HG03139 (cell line): ENCODE measurements around the gene TMEM240.
"Not testable (repeated sequence)": the region's sequence is repeated elsewhere in the genome, so short reads cannot be mapped to it uniquely, and the experiment has no call there.

Experiments
- ATAC-seq: cut with Tn5 transposase; IDR thresholded peaks from one replicate; pipeline ENCODE4 v1.9.1; 2021; ENCODE audit not compliant: unreplicated experiment

TMEM240 gene

GRCh38 chr1:1527092-1527816 lies 13.2 kb downstream of the TMEM240 start:
- ATAC-seq = no peak

GRCh38 chr1:1526476-1526875 lies 13.9 kb downstream of the TMEM240 start:
- ATAC-seq = not testable (repeated sequence)

- not testable (repeated sequence) for ATAC-seq
Measured at GRCh38 chr1:1524750-1525383, 15.6 kb downstream of the TMEM240 start.

- ATAC-seq = not testable (repeated sequence)
Measured at GRCh38 chr1:1523651-1524050, 16.8 kb downstream of the TMEM240 start.

GRCh38 chr1:1523226-1523625 lies 17.2 kb downstream of the TMEM240 start:
- ATAC-seq = not testable (repeated sequence)

GRCh38 chr1:1522536-1522935 lies 17.9 kb downstream of the TMEM240 start:
- not testable (repeated sequence) for ATAC-seq

GRCh38 chr1:1521331-1521730 lies 19.1 kb downstream of the TMEM240 start:
- ATAC-seq = no peak

GRCh38 chr1:1519805-1520505 lies 20.5 kb downstream of the TMEM240 start:
- not testable (repeated sequence) for ATAC-seq

- ATAC-seq = not testable (repeated sequence)
Measured at GRCh38 chr1:1518621-1519007, 21.8 kb downstream of the TMEM240 start.

- ATAC-seq = no peak
Measured at GRCh38 chr1:1517973-1518620, 22.3 kb downstream of the TMEM240 start.

- ATAC-seq = not testable (repeated sequence)
Measured at GRCh38 chr1:1516923-1517322, 23.5 kb downstream of the TMEM240 start.

- ATAC-seq = not testable (repeated sequence)
Measured at GRCh38 chr1:1514376-1514775, 26.0 kb downstream of the TMEM240 start.

- ATAC-seq = not testable (repeated sequence)
Measured at GRCh38 chr1:1513675-1514074, 26.7 kb downstream of the TMEM240 start.

GRCh38 chr1:1512425-1512824 lies 28.0 kb downstream of the TMEM240 start:
- ATAC-seq = not testable (repeated sequence)

- peak; percentile 79 for ATAC-seq
Measured at GRCh38 chr1:1511533-1512285, 28.7 kb downstream of the TMEM240 start, which contains the start of gene ATAD3A. Gene ATAD3A, plus strand, starts transcription at chr1:1512162. Its CDS starts 107 bp downstream, at chr1:1512269.

- ATAC-seq = no peak
Measured at GRCh38 chr1:1510912-1511532, 29.4 kb downstream of the TMEM240 start.

GRCh38 chr1:1509465-1509850 lies 31.0 kb downstream of the TMEM240 start:
- not testable (repeated sequence) for ATAC-seq

- not testable (repeated sequence) for ATAC-seq
Measured at GRCh38 chr1:1508775-1509464, 31.5 kb downstream of the TMEM240 start.

- ATAC-seq = no peak
Measured at GRCh38 chr1:1507305-1507704, 33.1 kb downstream of the TMEM240 start.
